Nephron (organoid): ENCODE measurements around the gene CCT3.
"Not testable (repeated sequence)": the region's sequence is repeated elsewhere in the genome, so short reads cannot be mapped to it uniquely, and the experiment has no call there.

Experiments used
- H3K27ac Mint-ChIP-seq, 3 experiments: 2 replicates each; pipeline ENCODE4 v1.8.0; 2020; ENCODE audit warnings: mixed read lengths in 3 of 3, mild to moderate bottlenecking in 2 of 3, moderate library complexity in 1 of 3
- H3K27me3 Mint-ChIP-seq: 2 replicates; pipeline ENCODE4 v1.8.0; 2021; ENCODE audit warnings: low read depth, mild to moderate bottlenecking, moderate library complexity, mixed read lengths
- H3K36me3 Mint-ChIP-seq: 2 replicates; pipeline ENCODE4 v1.8.0; 2020; ENCODE audit warnings: low read depth, mixed read lengths
- H3K4me1 Mint-ChIP-seq: 2 replicates; pipeline ENCODE4 v1.8.0; 2020; ENCODE audit warnings: mixed read lengths
- H3K4me3 Mint-ChIP-seq, 3 experiments: 2 replicates each; pipeline ENCODE4 v1.8.0; 2020; ENCODE audit warnings: mild to moderate bottlenecking in 3 of 3, mixed read lengths in 3 of 3, moderate library complexity in 2 of 3
- H3K9me3 Mint-ChIP-seq: 2 replicates; pipeline ENCODE4 v1.8.0; 2020; ENCODE audit warnings: mixed read lengths
- TF ChIP-seq, protein P1 (sequence below), 3 experiments: fragments of 200-600 bp; sonication (generic); IDR thresholded peaks; one replicate each; pipeline ENCODE4 v1.5.0; 2021; ENCODE audit warnings: antibody characterized with exemption in 3 of 3; ENCODE audit not compliant: unreplicated experiment in 3 of 3

The CCT3 gene

DNA sequence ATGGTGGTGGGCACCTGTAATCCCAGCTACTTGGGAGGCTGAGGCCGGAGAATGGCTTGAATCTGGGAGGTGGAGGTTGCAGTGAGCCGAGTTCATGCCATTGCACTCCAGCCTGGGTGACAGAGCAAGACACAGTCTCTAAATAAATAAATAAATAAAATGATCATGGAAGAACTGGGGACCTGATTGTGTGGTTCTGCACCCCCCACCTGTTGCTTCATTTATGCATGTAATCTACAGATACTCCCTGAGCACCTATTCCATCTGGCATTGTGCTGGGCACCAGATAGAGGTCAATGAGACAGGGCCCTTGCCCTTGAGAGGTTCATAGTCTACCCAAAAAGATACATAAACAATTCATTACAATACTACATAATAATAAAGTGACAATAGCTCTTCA is 19.9 kb upstream of the CCT3 start:
- no peaks in the 10 kb centered on the region for H3K9me3 Mint-ChIP-seq
- no peak overlapping the region for H3K27ac Mint-ChIP-seq
- TF ChIP-seq, protein P1, sequence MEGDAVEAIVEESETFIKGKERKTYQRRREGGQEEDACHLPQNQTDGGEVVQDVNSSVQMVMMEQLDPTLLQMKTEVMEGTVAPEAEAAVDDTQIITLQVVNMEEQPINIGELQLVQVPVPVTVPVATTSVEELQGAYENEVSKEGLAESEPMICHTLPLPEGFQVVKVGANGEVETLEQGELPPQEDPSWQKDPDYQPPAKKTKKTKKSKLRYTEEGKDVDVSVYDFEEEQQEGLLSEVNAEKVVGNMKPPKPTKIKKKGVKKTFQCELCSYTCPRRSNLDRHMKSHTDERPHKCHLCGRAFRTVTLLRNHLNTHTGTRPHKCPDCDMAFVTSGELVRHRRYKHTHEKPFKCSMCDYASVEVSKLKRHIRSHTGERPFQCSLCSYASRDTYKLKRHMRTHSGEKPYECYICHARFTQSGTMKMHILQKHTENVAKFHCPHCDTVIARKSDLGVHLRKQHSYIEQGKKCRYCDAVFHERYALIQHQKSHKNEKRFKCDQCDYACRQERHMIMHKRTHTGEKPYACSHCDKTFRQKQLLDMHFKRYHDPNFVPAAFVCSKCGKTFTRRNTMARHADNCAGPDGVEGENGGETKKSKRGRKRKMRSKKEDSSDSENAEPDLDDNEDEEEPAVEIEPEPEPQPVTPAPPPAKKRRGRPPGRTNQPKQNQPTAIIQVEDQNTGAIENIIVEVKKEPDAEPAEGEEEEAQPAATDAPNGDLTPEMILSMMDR (IDR thresholded peaks at IDR 0.05; ENCODE audit: unreplicated experiment in 3 of 3), result no peak
- H3K27me3 Mint-ChIP-seq, result peaks cover 63% of the 10 kb centered on the region
- no peaks in the 10 kb centered on the region for H3K4me1 Mint-ChIP-seq
- no peaks in the 10 kb centered on the region for H3K36me3 Mint-ChIP-seq
- H3K4me3 Mint-ChIP-seq, result no peak overlapping the region

DNA sequence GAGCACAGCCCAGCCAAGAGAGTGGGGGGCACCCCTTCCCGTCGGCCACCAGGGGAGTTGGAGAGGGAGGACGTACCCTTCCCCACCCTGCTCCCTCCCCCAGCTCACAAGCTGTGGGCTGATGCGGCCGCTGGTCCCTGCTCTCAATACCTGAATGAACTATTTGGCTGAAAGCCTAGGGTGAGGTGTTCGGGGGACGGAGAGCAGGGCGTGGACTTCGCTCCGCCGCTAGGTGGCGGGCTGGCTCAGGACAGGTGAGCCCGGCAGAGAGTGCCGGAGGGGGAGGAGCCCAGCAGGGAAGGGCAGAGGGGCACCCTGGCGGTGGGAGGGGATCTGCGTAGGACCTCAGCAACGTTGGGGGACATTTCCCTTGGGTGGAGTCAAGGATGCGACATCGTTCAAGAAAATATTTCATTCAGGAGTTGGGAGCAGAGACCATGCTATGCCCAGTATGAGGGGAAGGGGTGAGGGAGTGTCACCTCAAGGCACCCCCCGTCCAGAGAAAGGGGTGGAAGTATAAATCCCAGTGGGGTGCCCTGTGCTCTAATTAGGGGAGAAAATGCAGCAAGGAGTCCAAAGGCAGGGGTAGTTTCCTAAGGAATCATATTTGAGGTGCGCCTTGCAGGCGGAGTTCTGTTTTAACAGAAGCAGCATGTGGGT is 18.9 kb upstream of the CCT3 start:
- Mint-ChIP-seq H3K9me3 (no peaks in the 10 kb centered on the region), H3K4me3 (peak overlapping the region in 1 of 3 experiments; percentile 53), H3K27ac (no peak overlapping the region), H3K27me3 (peaks cover 64% of the 10 kb centered on the region), H3K4me1 (no peaks in the 10 kb centered on the region), H3K36me3 (no peaks in the 10 kb centered on the region)
- TF ChIP-seq, protein P1 (IDR thresholded peaks at IDR 0.05; ENCODE audit: unreplicated experiment in 3 of 3), result peak; percentile 74 to 76 (median 75)

DNA sequence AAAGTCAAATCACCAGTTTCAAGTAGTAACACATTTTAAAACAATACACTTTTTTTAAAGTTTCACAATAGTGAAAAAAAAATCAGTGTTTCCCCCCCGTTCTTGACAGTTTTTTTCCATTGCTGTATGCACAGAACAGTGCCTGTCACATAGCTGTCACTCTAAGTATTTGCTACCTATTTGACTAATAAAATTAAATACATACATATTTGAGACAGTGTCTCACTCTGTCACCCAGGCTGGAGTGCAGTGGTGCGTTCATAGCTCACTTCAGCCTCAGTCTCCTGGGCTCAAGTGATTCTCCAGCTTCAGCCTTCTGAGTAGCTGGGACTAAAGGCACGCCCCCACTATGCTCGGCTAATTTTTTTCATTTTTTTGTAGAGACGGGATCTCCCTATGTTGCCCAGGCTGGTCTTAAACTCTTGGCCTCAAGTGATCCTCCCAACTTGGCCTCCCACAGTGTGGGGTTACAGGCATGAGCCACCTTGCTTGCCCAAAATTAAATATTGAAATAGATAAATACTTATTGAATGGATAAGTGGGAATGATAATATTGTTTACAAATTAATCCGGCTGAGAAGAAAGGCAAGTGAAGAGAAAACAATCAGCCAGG is 18.3 kb upstream of the CCT3 start:
- no peak overlapping the region for H3K4me3 Mint-ChIP-seq
- no peaks in the 10 kb centered on the region for H3K9me3 Mint-ChIP-seq
- no peaks in the 10 kb centered on the region for H3K4me1 Mint-ChIP-seq
- no peaks in the 10 kb centered on the region for H3K36me3 Mint-ChIP-seq
- peaks cover 68% of the 10 kb centered on the region for H3K27me3 Mint-ChIP-seq
- no peak overlapping the region for H3K27ac Mint-ChIP-seq
- TF ChIP-seq, protein P1 (IDR thresholded peaks at IDR 0.05; ENCODE audit: unreplicated experiment in 3 of 3), result no peak

DNA sequence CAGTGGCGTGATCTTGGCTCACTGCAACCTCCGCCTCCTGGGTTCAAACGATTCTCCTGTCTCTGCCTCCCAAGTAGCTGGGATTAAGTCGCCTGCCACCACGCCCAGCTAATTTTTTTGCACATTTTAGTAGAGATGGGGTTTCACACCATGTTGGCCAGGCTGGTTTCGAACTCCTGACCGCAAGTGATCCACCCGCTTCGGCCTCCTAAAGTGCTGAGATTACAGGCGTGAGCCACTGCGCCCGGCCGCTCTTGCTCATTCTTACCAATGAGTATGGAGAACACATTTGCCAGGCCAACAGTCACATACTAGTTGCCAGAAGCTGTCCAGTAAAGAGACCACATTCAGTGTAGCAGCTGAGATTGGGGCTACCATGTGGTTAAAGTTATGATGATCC is 14.4 kb upstream of the CCT3 start:
- H3K4me1 Mint-ChIP-seq, result not testable (repeated sequence)

DNA sequence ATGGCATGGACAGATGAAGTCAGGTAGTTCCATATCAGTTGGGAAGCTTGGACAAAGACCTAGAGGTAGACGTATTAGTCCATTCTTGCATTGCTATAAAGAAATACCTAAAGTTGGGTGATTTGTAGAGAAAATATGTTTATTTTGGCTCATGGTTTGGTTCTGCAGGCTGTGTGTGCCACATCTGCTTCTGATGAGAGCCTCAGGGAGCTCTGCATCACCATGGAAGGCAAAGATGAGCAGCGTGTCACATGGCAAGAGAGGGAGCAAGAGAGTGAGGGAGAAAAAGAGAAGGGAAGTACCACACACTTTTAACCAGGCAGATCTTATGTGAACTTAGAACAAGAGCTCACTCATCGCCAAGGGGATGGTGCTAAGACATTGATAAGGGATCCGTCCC is 9.2 kb upstream of the CCT3 start:
- H3K27me3 Mint-ChIP-seq, result peaks cover 30% of the 10 kb centered on the region
- TF ChIP-seq, protein P1 (IDR thresholded peaks at IDR 0.05; ENCODE audit: unreplicated experiment in 3 of 3), result no peak
- no peaks in the 10 kb centered on the region for H3K9me3 Mint-ChIP-seq
- H3K4me3 Mint-ChIP-seq, result no peak overlapping the region
- peaks cover 18% of the 10 kb centered on the region for H3K4me1 Mint-ChIP-seq
- no peak overlapping the region for H3K27ac Mint-ChIP-seq
- no peaks in the 10 kb centered on the region for H3K36me3 Mint-ChIP-seq

More for the DNA sequence above, 14.4 kb upstream of the CCT3 start:
- not testable (repeated sequence) for H3K36me3 Mint-ChIP-seq, H3K27ac Mint-ChIP-seq, H3K4me3 Mint-ChIP-seq, H3K9me3 Mint-ChIP-seq
- H3K27me3 Mint-ChIP-seq, result peaks cover 56% of the 10 kb centered on the region

DNA sequence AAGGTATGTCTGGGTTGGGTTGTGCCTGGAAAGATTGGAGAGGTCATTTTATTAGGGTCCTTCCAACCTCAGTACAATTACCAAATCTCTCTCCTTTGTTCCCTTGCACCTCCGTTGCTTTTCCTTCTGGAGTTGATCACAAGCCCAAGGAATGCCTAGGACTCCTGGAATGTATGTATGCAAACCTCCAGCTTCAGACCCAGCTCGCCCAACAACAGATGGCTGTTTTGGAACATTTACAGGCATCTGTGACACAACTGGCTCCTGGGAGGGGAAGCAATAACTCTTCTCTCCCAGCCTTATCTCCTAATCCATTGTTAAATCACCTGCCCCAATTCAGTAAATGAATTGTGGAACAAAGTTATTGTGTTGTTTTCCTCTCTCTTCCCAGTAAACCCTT is 8.5 kb upstream of the CCT3 start:
- Mint-ChIP-seq H3K36me3 (no peaks in the 10 kb centered on the region), H3K4me1 (peaks cover 18% of the 10 kb centered on the region), H3K27me3 (peaks cover 26% of the 10 kb centered on the region), H3K9me3 (no peaks in the 10 kb centered on the region), H3K4me3 (no peak overlapping the region), H3K27ac (no peak overlapping the region)
- TF ChIP-seq, protein P1 (IDR thresholded peaks at IDR 0.05; ENCODE audit: unreplicated experiment in 3 of 3), result no peak

DNA sequence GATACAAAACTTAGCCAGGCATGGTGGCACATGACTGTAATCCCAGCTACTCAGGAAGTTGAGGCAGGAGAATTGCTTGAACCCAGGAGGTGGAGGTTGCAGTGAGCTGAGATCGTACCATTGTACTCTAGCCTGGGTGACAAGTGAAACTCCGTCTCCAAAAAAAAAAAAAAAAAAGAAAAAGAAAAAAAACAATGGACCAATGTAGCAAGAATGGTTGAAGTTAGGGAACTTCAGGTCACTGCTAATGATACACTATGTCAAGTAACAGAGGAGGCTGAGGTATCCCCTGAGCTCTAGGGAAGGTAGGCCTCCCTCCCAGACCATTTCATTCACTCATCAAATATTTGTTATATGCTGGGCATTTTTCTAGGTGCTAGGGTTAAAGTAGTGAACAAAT is 7.9 kb upstream of the CCT3 start:
- H3K27ac Mint-ChIP-seq, H3K36me3 Mint-ChIP-seq, H3K4me3 Mint-ChIP-seq, H3K9me3 Mint-ChIP-seq: not testable (repeated sequence)
- peaks cover 18% of the 10 kb centered on the region for H3K4me1 Mint-ChIP-seq
- H3K27me3 Mint-ChIP-seq, result peaks cover 22% of the 10 kb centered on the region
